Measurements from ENCODE around the gene VOPP1. TPM values are rescaled to one million over a fixed set of nuclear protein-coding genes. Genes with fewer than 3 reads are reported as not detected.

Gene VOPP1
- total RNA-seq, 1 experiment from 2014 or later: 49.9 TPM

DNA sequence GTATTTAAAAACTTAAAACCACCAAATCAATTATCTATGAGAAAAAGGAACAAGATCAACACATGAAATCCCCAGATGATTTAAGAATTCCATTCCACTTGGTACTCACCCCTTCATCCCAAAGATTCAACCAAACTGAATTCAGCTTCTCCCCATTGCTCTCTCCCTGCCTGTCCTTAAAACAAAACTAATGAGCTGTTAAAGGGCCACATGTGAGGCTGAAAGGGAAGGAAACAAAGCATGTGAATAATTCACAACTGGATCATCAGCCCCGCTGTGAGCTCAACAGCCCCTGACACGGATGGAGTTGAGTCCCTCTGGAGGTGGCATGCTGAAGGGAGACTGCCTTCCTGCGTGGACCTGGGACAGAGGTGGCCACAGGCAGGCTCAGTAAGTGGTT is 32.9 kb downstream of the VOPP1 start:
- no peak for DNase-seq (ENCODE audit: low read depth, low spot score)
- in situ Hi-C loops (cut with HindIII; ENCODE audit: low pct_unique_long_range_greater_than_20kb, low sequenced_read_pairs): no loop called here

DNA sequence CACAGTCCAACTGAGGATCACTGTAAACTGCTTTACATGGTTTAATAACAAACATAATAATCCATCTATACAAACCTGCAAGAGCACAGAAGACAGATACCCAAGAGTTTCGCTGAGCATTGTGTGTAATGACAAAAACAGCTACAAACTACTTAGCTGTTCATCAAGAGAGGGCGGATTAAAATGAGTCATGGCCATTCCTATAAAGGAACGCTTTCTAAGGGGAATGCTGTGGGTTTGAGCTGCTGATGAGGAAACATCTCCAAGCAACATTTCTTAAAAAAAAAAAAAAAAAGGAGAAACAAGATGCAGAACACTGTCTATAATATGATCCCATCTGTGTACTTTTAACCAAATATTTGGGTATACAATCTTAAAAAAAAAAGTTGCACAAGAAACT is 33.8 kb downstream of the VOPP1 start:
- in situ Hi-C loops (cut with HindIII; ENCODE audit: low pct_unique_long_range_greater_than_20kb, low sequenced_read_pairs): no loop called here
- no peak for DNase-seq (ENCODE audit: low read depth, low spot score)

GRCh38 chr7:55537458-55537990 is 34.8 kb downstream of the VOPP1 start:
- DNase-seq (ENCODE audit: low read depth, low spot score): no peak
- in situ Hi-C loops (cut with HindIII; ENCODE audit: low pct_unique_long_range_greater_than_20kb, low sequenced_read_pairs): no loop called here

DNA sequence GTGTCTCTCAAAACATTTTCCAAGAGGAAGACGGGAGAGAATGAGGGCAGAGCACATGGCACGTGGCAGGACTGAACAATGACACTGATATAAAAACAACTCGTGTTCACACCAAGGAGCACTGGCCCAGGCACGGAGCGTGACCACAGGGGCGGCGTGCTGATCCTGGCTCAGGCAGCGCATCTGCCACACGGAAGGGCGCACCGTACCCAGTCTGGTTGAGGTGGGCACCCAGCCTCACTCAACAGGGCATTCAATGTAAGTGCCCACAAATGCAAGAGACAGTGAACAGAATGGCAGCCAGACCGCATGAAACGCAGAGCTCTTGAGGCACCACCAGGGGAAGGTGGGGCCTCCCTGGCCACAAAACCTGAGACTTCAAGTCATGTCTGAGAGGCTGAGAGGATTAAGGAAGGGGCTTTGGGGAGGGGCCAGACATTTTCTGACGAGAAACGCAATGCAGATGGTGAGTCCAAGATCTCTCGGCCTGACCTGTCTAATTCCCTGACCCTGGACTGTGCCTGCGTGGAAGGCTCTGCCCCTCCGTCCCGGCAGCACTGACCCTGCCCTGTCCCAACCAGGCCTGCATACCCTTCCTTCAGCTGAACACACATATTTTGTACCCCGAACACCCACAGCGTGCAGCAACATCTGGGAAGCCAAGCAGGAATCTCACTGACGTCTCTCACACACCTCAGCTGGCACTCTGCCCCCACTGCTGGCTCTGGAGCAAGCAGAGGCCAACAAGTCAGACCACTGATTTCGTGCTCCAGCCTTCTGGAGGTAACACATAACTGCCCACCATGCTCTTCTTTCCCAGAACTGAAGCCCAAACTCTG is 35.5 kb downstream of the VOPP1 start:
- in situ Hi-C loops (cut with HindIII; ENCODE audit: low pct_unique_long_range_greater_than_20kb, low sequenced_read_pairs): no loop called here

GRCh38 chr7:55535617-55536016 is 36.7 kb downstream of the VOPP1 start:
- in situ Hi-C loops (cut with HindIII; ENCODE audit: low pct_unique_long_range_greater_than_20kb, low sequenced_read_pairs): no loop called here
- DNase-seq (ENCODE audit: low read depth, low spot score): no peak

More for the DNA sequence above, 35.5 kb downstream of the VOPP1 start:
- no peak for DNase-seq (ENCODE audit: low read depth, low spot score)

- in situ Hi-C loops (cut with HindIII; ENCODE audit: low pct_unique_long_range_greater_than_20kb, low sequenced_read_pairs): no loop called here
Measured at GRCh38 chr7:55534916-55535590, 37.2 kb downstream of the VOPP1 start.

DNA sequence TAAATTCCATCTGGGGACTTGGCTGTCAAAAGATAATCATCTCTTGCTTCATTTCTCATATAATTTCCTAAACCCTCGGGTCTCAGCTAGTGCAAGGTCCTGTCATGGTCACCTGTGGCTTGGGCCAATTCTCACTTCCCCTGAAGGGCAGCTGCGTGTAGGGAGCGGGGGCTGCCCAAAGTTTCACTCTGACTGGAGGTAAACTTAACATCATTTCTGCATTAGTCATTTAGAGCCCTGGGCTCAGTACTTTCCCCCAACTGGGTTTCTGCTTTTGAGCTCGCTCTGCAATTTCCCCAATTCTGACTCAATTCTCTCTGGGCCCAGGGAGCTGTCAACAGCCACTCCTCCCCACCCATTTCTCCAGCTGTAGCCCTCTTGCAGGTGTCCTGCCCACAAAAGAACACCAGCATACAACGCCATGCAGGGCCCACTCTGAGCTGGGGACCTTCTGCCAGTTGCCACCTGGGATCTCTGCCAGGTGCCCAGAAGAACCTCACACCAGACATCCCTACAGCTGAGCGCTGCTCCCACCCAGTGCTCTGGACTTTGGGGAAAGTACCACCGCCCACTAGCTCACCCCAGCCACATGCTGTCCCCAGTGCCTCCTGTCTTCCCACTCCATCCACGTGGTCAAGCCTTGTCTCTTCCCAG is 37.9 kb downstream of the VOPP1 start:
- DNase-seq (ENCODE audit: low read depth, low spot score): no peak
- in situ Hi-C loops (cut with HindIII; ENCODE audit: low pct_unique_long_range_greater_than_20kb, low sequenced_read_pairs): no loop called here

More at GRCh38 chr7:55534916-55535590, 37.2 kb downstream of the VOPP1 start:
- no peak for DNase-seq (ENCODE audit: low read depth, low spot score)

DNA sequence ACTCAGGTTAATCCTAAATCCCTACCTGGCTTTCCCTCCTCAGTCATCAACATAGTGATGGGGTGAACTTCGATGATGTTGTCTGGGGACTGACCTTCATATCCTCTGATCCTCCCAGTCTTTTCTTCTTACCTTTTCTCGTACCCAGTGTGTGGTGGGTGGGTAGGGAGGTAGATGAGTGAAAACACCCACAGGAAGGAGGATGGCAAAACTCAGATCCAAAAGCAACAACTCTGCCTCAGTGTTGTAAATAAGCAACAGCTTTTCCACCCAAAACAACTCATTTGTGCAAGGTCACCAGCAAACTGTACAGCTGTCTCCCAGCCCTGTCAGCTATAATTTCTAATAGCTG is 38.6 kb downstream of the VOPP1 start:
- in situ Hi-C loops (cut with HindIII; ENCODE audit: low pct_unique_long_range_greater_than_20kb, low sequenced_read_pairs): no loop called here
- DNase-seq (ENCODE audit: low read depth, low spot score): no peak

DNA sequence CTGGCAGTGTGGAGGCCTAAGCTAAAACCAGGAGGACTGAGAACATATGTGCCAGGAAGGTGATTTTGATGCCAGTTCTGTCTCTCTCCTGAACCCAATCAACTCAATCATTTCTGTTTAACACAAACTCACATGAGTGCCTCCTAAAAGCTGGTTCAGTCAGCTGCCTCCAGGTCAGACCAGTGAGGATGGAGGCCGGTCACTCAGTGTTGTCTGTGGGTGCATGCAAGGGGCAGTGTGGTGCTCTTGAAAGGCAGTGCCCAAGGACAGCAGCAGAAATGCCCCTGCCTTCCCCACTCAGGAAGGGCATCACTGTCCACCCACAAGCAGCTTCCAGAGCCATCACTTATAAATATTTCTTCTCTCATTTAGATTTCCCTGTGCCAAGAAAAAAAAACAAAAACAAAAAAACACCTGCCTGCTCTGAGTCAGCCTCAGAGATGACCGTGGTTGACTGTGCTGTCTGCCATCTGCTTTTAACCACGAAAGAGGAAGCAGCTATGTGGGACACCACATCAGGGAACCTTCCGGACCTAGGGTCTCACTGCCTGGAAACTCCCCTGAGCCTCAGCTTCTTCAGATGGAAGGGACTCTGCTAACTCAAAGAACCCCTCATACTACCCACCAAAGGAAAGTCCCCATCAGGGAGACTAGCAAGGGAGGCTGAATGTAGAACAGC is 39.1 kb downstream of the VOPP1 start:
- in situ Hi-C loops (cut with HindIII; ENCODE audit: low pct_unique_long_range_greater_than_20kb, low sequenced_read_pairs): no loop called here
- no peak for DNase-seq (ENCODE audit: low read depth, low spot score)

GRCh38 chr7:55532150-55532917 is 40.0 kb downstream of the VOPP1 start:
- no peak for DNase-seq (ENCODE audit: low read depth, low spot score)
- in situ Hi-C loops (cut with HindIII; ENCODE audit: low pct_unique_long_range_greater_than_20kb, low sequenced_read_pairs): no loop called here

- no peak for DNase-seq (ENCODE audit: low read depth, low spot score)
- in situ Hi-C loops (cut with HindIII; ENCODE audit: low pct_unique_long_range_greater_than_20kb, low sequenced_read_pairs): no loop called here
Measured at GRCh38 chr7:55531536-55531935, 40.8 kb downstream of the VOPP1 start.

- in situ Hi-C loops (cut with HindIII; ENCODE audit: low pct_unique_long_range_greater_than_20kb, low sequenced_read_pairs): no loop called here
- no peak for DNase-seq (ENCODE audit: low read depth, low spot score)
Measured at GRCh38 chr7:55527307-55527706, 45.0 kb downstream of the VOPP1 start.

DNA sequence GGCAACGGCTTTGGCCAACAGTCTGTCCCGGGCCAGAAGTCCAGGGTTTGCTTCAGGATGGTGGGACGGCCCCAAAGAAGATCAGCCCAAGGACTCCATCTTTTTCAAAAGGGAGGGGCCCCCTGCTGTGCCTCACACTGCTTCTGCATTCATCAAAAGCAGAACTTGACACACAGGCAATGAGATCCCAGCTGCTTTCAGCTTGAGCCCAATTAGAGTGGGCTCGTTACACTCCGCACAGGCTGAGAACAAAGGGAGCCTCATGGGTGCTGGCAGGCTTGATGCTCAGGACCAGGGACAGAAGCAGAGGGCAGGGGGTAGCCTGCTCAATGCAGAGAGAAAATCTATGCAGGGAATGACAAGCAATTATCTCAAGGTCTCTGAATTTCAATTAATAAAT is 45.5 kb downstream of the VOPP1 start:
- in situ Hi-C loops (cut with HindIII; ENCODE audit: low pct_unique_long_range_greater_than_20kb, low sequenced_read_pairs): no loop called here
- DNase-seq (ENCODE audit: low read depth, low spot score): no peak

DNA sequence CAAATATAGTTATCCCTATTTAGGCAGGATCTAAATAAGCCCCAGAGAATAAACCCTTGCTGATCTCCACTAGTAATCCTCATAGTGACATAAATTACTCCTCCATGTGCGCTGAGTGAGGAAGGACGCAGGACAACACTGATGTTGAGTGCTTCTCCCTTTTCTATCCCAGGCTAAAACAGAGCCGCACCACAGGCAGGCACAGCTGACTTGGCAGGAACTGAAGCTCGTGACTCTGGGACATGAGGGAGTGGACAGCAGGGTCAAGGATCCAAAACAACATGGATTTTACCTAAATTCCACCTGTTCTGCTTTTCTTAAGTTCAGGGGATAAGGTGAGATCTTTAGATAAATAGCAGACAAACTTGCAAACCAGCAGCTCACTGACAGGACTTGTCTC is 46.0 kb downstream of the VOPP1 start:
- no peak for DNase-seq (ENCODE audit: low read depth, low spot score)
- in situ Hi-C loops (cut with HindIII; ENCODE audit: low pct_unique_long_range_greater_than_20kb, low sequenced_read_pairs): no loop called here

DNA sequence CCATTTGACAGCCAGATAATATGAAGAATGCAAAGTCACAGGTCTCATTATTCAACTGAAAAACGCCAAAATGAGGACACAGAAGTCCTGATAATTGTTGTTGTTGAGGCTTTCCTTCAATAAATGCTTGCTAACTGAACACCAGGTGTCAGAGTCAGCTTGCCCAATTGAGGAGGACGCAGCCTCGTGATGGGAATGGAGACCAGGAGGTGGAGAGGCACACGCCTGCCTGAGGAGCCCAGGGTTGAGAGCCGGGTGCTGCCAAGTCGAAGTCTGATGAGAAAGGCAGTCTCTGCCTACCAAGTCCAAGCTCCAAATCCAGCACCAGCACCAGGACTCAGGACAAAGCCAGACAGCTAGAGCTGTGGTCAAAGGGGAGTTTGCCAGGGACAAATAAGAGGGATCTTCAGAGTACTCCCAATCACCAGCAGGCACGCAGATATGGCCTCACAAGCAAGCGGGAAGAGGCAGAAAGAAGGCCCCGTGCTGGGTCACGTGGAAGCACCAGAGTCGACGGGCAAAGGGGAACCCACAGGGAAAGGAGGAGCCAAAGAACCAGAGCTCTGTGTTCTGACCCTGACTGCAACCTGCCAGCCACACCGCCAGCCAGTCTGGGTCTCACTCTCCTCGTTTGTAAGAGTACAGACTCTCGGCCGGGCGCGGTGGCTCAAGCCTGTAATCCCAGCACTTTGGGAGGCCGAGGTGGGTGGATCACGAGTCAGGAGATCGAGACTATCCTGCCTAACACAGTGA is 47.6 kb downstream of the VOPP1 start:
- in situ Hi-C loops (cut with HindIII; ENCODE audit: low pct_unique_long_range_greater_than_20kb, low sequenced_read_pairs): no loop called here
- DNase-seq (ENCODE audit: low read depth, low spot score): no peak

- DNase-seq (ENCODE audit: low read depth, low spot score): no peak
- in situ Hi-C loops (cut with HindIII; ENCODE audit: low pct_unique_long_range_greater_than_20kb, low sequenced_read_pairs): no loop called here
Measured at GRCh38 chr7:55523366-55523765, 48.9 kb downstream of the VOPP1 start.

Measured in SK-MEL-5 (cell line).